Brain microvascular endothelial cell (primary cell): Measurements from ENCODE around the gene GSK3B.

ENCODE experiments used
- DNase-seq: peaks from one replicate; pipeline ENCODE4 v3.0.0-alpha.2; 2020
- H3K27ac ChIP-seq: fragments of 250-450 bp; sonication (Bioruptor Pico); 2 replicates; pipeline ENCODE4 v1.5.1; 2020; ENCODE audit warnings: mild to moderate bottlenecking, moderate library complexity
- H3K27me3 ChIP-seq: fragments of 250-450 bp; sonication (Bioruptor Pico); replicated peaks from 2 replicates; pipeline ENCODE4 v1.5.1; 2020; ENCODE audit warnings: mild to moderate bottlenecking
- H3K36me3 ChIP-seq: fragments of 250-450 bp; sonication (Bioruptor Pico); replicated peaks from 2 replicates; pipeline ENCODE4 v1.5.1; 2020; ENCODE audit warnings: mild to moderate bottlenecking
- H3K4me3 ChIP-seq: 2 replicates; pipeline ENCODE4 v1.5.1; 2011; ENCODE audit warnings: low read depth, mild to moderate bottlenecking, control low read depth, low read length, moderate library complexity
- CTCF ChIP-seq: IDR thresholded peaks from 2 replicates; pipeline ENCODE4 v1.5.1; 2011; ENCODE audit warnings: low read depth, mild to moderate bottlenecking, moderate library complexity, low read length, control low read depth, inconsistent platforms; ENCODE audit errors: missing control alignments
- in situ Hi-C: cut with HindIII; loops from 2 replicates; pipeline ENCODE4 v1.10.0; 2017; ENCODE audit warnings: low sequenced_read_pairs, low pct_ligation_motif_present

Gene GSK3B

GRCh38 chr3:119924111-119925094 is 169.8 kb downstream of the GSK3B start:
- Histone ChIP-seq H3K36me3 (no peaks in the 10 kb centered on the region), H3K4me3 (no peak overlapping the region), H3K27ac (no peak overlapping the region), H3K27me3 (no peaks in the 10 kb centered on the region)
- TF ChIP-seq CTCF: no peak
- in situ Hi-C loops: no loop called here
- no peak for DNase-seq

- Histone ChIP-seq H3K36me3 (no peaks in the 10 kb centered on the region), H3K4me3 (no peak overlapping the region), H3K27ac (no peak overlapping the region), H3K27me3 (no peaks in the 10 kb centered on the region)
- TF ChIP-seq CTCF: peak; percentile 24
- no peak for DNase-seq
- in situ Hi-C loops: no loop called here
Measured at GRCh38 chr3:119918992-119919933, 175.0 kb downstream of the GSK3B start.

- Histone ChIP-seq H3K4me3 (no peak overlapping the region), H3K27me3 (no peaks in the 10 kb centered on the region), H3K27ac (no peak overlapping the region), H3K36me3 (peaks cover 8% of the 10 kb centered on the region)
- in situ Hi-C loops: no loop called here
- no peak for DNase-seq
- no peak for TF ChIP-seq CTCF
Measured at GRCh38 chr3:119913021-119913420, 181.2 kb downstream of the GSK3B start.

- peaks cover 8% of the 10 kb centered on the region for H3K36me3 ChIP-seq
- no peak overlapping the region for H3K27ac ChIP-seq
- no peak for DNase-seq
- no peak for TF ChIP-seq CTCF
- H3K4me3 ChIP-seq: no peak overlapping the region
- in situ Hi-C loops: no loop called here
- H3K27me3 ChIP-seq: no peaks in the 10 kb centered on the region
Measured at GRCh38 chr3:119912220-119912619, 182.0 kb downstream of the GSK3B start.

GRCh38 chr3:119911748-119912147 is 182.5 kb downstream of the GSK3B start:
- H3K36me3 ChIP-seq: peaks cover 8% of the 10 kb centered on the region
- no peak for TF ChIP-seq CTCF
- H3K4me3 ChIP-seq: no peak overlapping the region
- no peak overlapping the region for H3K27ac ChIP-seq
- H3K27me3 ChIP-seq: no peaks in the 10 kb centered on the region
- in situ Hi-C loops: no loop called here
- DNase-seq: no peak
